ENCODE measurements around the gene NOCT.
"Not testable (repeated sequence)": the region's sequence is repeated elsewhere in the genome, so short reads cannot be mapped to it uniquely, and the experiment has no call there.

The NOCT gene

DNA sequence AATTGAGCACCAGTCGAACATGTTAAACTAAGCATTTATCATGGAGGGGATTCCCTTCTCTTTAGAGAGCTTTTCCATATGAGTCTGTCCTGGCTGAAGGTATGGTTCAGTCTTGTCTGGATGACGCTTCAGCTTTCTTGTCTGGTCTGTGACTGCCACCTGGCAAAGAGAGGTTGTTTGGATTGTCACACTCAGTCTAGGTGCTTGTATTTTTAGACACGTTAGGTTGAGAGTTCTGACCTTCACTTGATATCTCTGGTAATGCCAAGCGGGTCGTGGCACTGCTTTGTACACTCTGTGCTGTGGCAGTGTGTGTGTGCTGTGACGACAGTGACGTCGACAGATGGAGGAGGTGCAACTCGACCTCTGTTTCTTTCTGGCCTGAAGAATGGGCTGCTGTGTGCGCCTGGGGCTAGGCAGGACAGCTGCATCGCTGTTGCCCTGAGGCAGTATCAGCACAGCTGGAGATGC is 12.6 kb downstream of the NOCT start:
- Histone ChIP-seq H3K27ac (ENCODE audit: low read length) (no peak overlapping the region), H3K9me3 (ENCODE audit: insufficient read depth, low read length, severe bottlenecking) (no peaks in the 10 kb centered on the region), H3K4me2 (ENCODE audit: insufficient read depth, low read length) (no peak overlapping the region), H2AFZ (ENCODE audit: low read depth, low read length) (no peak overlapping the region), H3K4me1 (ENCODE audit: insufficient read depth, low read length) (no peaks in the 10 kb centered on the region), H3K4me3 (ENCODE audit: low read depth in 1 of 2, low read length in 2 of 2) (no peak overlapping the region), H3K9ac (ENCODE audit: low read depth, low read length) (no peak overlapping the region), H3K36me3 (ENCODE audit: insufficient read depth, low read length) (peaks cover 22% of the 10 kb centered on the region), H3K79me2 (ENCODE audit: insufficient read depth, low read length) (peaks cover 90% of the 10 kb centered on the region), H3K27me3 (ENCODE audit: insufficient read depth, low read length, poor library complexity) (no peaks in the 10 kb centered on the region), H4K20me1 (ENCODE audit: insufficient read depth, low read length) (peaks cover 34% of the 10 kb centered on the region)
- TF ChIP-seq EZH2 (IDR thresholded peaks at IDR 0.05; ENCODE audit: borderline replicate concordance, low read depth, low read length, severe bottlenecking): no peak
- TF ChIP-seq, protein P1, sequence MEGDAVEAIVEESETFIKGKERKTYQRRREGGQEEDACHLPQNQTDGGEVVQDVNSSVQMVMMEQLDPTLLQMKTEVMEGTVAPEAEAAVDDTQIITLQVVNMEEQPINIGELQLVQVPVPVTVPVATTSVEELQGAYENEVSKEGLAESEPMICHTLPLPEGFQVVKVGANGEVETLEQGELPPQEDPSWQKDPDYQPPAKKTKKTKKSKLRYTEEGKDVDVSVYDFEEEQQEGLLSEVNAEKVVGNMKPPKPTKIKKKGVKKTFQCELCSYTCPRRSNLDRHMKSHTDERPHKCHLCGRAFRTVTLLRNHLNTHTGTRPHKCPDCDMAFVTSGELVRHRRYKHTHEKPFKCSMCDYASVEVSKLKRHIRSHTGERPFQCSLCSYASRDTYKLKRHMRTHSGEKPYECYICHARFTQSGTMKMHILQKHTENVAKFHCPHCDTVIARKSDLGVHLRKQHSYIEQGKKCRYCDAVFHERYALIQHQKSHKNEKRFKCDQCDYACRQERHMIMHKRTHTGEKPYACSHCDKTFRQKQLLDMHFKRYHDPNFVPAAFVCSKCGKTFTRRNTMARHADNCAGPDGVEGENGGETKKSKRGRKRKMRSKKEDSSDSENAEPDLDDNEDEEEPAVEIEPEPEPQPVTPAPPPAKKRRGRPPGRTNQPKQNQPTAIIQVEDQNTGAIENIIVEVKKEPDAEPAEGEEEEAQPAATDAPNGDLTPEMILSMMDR (IDR thresholded peaks at IDR 0.05; ENCODE audit: borderline replicate concordance, extremely low read depth, low read length, poor library complexity, severe bottlenecking): no peak
- DNase-seq (no peak), ATAC-seq (ENCODE audit: insufficient read depth, low read depth) (no peak)

DNA sequence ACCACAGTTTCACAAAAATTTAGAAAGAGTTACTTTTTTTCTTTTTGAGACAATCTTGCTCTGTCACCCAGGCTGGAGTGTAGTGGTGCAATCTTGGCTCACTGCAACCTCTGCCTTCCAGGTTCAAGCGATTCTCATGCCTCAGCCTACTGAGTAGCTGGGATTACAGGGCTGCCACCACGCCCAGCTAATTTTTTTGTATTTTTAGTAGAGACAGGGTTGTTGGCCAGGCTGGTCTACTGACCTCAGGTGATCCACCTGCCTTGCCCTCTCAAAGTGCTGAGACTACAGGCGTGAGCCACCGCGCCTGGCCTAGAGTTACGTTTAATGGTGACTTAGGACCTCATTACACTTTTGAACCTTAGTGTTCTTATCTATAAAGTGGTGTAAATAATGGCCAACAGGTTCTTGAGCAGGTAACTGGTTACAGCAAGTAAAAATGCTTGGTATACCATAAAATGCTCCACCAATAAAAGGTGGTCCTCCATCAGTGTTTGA is 14.3 kb downstream of the NOCT start:
- DNase-seq; ATAC-seq (ENCODE audit: insufficient read depth, low read depth); H3K9ac ChIP-seq (ENCODE audit: low read depth, low read length); H3K4me2 ChIP-seq (ENCODE audit: insufficient read depth, low read length); H3K9me3 ChIP-seq (ENCODE audit: insufficient read depth, low read length, severe bottlenecking); H3K27ac ChIP-seq (ENCODE audit: low read length); H3K4me1 ChIP-seq (ENCODE audit: insufficient read depth, low read length); H3K4me3 ChIP-seq (ENCODE audit: low read depth in 1 of 2, low read length in 2 of 2); H3K27me3 ChIP-seq (ENCODE audit: insufficient read depth, low read length, poor library complexity); H2AFZ ChIP-seq (ENCODE audit: low read depth, low read length): not testable (repeated sequence)
- Histone ChIP-seq H3K36me3 (ENCODE audit: insufficient read depth, low read length) (peaks cover 17% of the 10 kb centered on the region), H3K79me2 (ENCODE audit: insufficient read depth, low read length) (peaks cover 90% of the 10 kb centered on the region), H4K20me1 (ENCODE audit: insufficient read depth, low read length) (peaks cover 33% of the 10 kb centered on the region)

DNA sequence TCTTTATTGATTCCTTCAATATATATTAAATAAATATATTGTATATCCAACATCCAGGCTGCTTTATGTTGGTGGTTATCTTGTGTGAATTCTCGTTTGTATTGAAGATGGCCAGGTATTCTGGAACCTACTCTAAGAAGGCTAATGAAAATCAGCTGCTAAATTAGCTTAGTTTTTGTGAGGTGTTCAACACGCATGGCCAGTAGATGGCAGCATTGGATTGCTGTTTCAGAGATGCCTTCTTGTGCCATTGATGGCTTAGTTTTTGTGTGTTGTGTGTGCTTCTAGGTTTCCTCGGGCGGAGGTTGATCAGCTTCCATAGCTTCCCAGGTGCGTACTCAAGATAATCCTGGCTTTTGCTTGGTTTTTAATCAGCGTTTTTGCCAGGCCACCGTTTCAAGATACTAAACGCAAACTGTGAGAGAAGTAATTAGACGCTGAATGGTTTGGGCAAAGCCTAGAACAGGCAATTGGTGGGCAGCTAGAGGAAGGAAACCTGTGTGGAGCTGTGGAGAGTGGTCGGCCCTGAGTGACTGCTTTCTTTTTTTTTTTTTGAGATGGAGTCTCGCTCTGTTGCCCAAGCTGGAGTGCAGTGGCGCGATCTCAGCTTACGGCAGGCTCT is 15.1 kb downstream of the NOCT start:
- Histone ChIP-seq H3K4me3 (ENCODE audit: low read depth in 1 of 2, low read length in 2 of 2) (no peak overlapping the region), H3K4me2 (ENCODE audit: insufficient read depth, low read length) (no peak overlapping the region), H3K27ac (ENCODE audit: low read length) (no peak overlapping the region), H3K9ac (ENCODE audit: low read depth, low read length) (no peak overlapping the region), H3K4me1 (ENCODE audit: insufficient read depth, low read length) (no peaks in the 10 kb centered on the region), H3K36me3 (ENCODE audit: insufficient read depth, low read length) (peaks cover 14% of the 10 kb centered on the region), H3K9me3 (ENCODE audit: insufficient read depth, low read length, severe bottlenecking) (no peaks in the 10 kb centered on the region), H4K20me1 (ENCODE audit: insufficient read depth, low read length) (peaks cover 36% of the 10 kb centered on the region), H3K79me2 (ENCODE audit: insufficient read depth, low read length) (peaks cover 90% of the 10 kb centered on the region), H2AFZ (ENCODE audit: low read depth, low read length) (no peak overlapping the region), H3K27me3 (ENCODE audit: insufficient read depth, low read length, poor library complexity) (no peaks in the 10 kb centered on the region)
- TF ChIP-seq EZH2 (IDR thresholded peaks at IDR 0.05; ENCODE audit: borderline replicate concordance, low read depth, low read length, severe bottlenecking): no peak
- TF ChIP-seq, protein P1 (IDR thresholded peaks at IDR 0.05; ENCODE audit: borderline replicate concordance, extremely low read depth, low read length, poor library complexity, severe bottlenecking): peak; percentile 92
- peak; percentile 75 for DNase-seq
- ATAC-seq (ENCODE audit: insufficient read depth, low read depth): peak; percentile 89

- no peak for TF ChIP-seq EZH2 (IDR thresholded peaks at IDR 0.05; ENCODE audit: borderline replicate concordance, low read depth, low read length, severe bottlenecking)
- TF ChIP-seq, protein P1 (IDR thresholded peaks at IDR 0.05; ENCODE audit: borderline replicate concordance, extremely low read depth, low read length, poor library complexity, severe bottlenecking): no peak
- Histone ChIP-seq H4K20me1 (ENCODE audit: insufficient read depth, low read length) (peaks cover 36% of the 10 kb centered on the region), H3K79me2 (ENCODE audit: insufficient read depth, low read length) (peaks cover 86% of the 10 kb centered on the region)
Observed at GRCh38 chr4:139035650-139036049, 20.1 kb downstream of the NOCT start.

More at GRCh38 chr4:139035650-139036049, 20.1 kb downstream of the NOCT start:
- Histone ChIP-seq H3K4me1 (ENCODE audit: insufficient read depth, low read length) (no peaks in the 10 kb centered on the region), H2AFZ (ENCODE audit: low read depth, low read length) (no peak overlapping the region), H3K9ac (ENCODE audit: low read depth, low read length) (no peak overlapping the region), H3K4me3 (ENCODE audit: low read depth in 1 of 2, low read length in 2 of 2) (no peak overlapping the region), H3K36me3 (ENCODE audit: insufficient read depth, low read length) (peaks cover 13% of the 10 kb centered on the region; the same call in 1 of the 2 replicates), H3K27me3 (ENCODE audit: insufficient read depth, low read length, poor library complexity) (no peaks in the 10 kb centered on the region), H3K27ac (ENCODE audit: low read length) (no peak overlapping the region), H3K9me3 (ENCODE audit: insufficient read depth, low read length, severe bottlenecking) (no peaks in the 10 kb centered on the region), H3K4me2 (ENCODE audit: insufficient read depth, low read length) (no peak overlapping the region)
- no peak for DNase-seq
- no peak for ATAC-seq (ENCODE audit: insufficient read depth, low read depth)

Data from DND-41 (cell line).